IMR-90 (cell line): Measurements from ENCODE around the gene ZNF750. TPM values are rescaled to one million over a fixed set of nuclear protein-coding genes. Genes with fewer than 3 reads are reported as not detected.

ENCODE experiments used
- ATAC-seq: fragments of 200-7000 bp; cut with Tn5 transposase; 2 replicates; pipeline ENCODE4 v1.9.1; 2020; ENCODE audit warnings: low read depth, mild to moderate bottlenecking, moderate library complexity
- BruUV-seq: library from RNA; stranded (reverse); fragments of 400-500 nt; replicated peaks from 2 replicates; lab custom pipeline; 2021; lab: Mats Ljungman, UMichigan
- CTCF ChIA-PET: fragments of 300-600 bp; formaldehyde crosslinking; extraction: SDS; loops from one replicate; lab custom pipeline; 2021; ENCODE audit warnings: antibody characterized with exemption; lab: Yijun Ruan, JAX
- POLR2A ChIA-PET: fragments of 300-600 bp; sonication (Branson Sonifier 250); formaldehyde crosslinking; loops from one replicate; lab custom pipeline; 2022; ENCODE audit warnings: antibody characterized with exemption; ENCODE audit not compliant: unreplicated experiment; lab: Charles Lee
- DNase-seq: peaks from one replicate; pipeline ENCODE4 v3.0.0; 2013
- H2AFZ ChIP-seq: replicated peaks from 2 replicates; pipeline ENCODE3; 2013; ENCODE audit warnings: low read length, mild to moderate bottlenecking; ENCODE audit not compliant: poor library complexity
- H2AK5ac ChIP-seq: 2 replicates; pipeline ENCODE4 v1.6.1; 2013; ENCODE audit warnings: low read depth, low read length, inconsistent platforms
- H2AK9ac ChIP-seq: replicated peaks from 2 replicates; pipeline ENCODE3; 2013; ENCODE audit warnings: mild to moderate bottlenecking, low read depth, low read length, moderate library complexity; ENCODE audit not compliant: poor library complexity
- H2BK120ac ChIP-seq: 2 replicates; pipeline ENCODE4 v1.6.1; 2013; ENCODE audit warnings: low read depth, low read length, inconsistent platforms
- H2BK15ac ChIP-seq: 3 replicates; pipeline ENCODE4 v1.6.1; 2013; ENCODE audit warnings: low read depth, low read length, inconsistent platforms
- H2BK20ac ChIP-seq: 2 replicates; pipeline ENCODE4 v1.6.1; 2013; ENCODE audit warnings: low read depth, mild to moderate bottlenecking, inconsistent platforms, low read length, moderate library complexity
- H2BK5ac ChIP-seq: 2 replicates; pipeline ENCODE4 v1.6.1; 2013; ENCODE audit warnings: mild to moderate bottlenecking, low read depth, low read length, inconsistent platforms; ENCODE audit not compliant: poor library complexity, severe bottlenecking
- H3K14ac ChIP-seq: replicated peaks from 2 replicates; pipeline ENCODE4 v1.6.1; 2013; ENCODE audit warnings: low read depth, low read length, inconsistent platforms
- H3K18ac ChIP-seq: 2 replicates; pipeline ENCODE4 v1.6.1; 2013; ENCODE audit warnings: low read depth, low read length, control low read depth
- H3K23ac ChIP-seq: 2 replicates; pipeline ENCODE4 v1.6.1; 2013; ENCODE audit warnings: low read depth, low read length, inconsistent platforms
- H3K27ac ChIP-seq: 2 replicates; pipeline ENCODE4 v1.5.1; 2013; ENCODE audit warnings: mild to moderate bottlenecking, control low read depth, low read length; ENCODE audit not compliant: insufficient read depth
- H3K27me3 ChIP-seq: 2 replicates; pipeline ENCODE4 v1.6.1; 2013; ENCODE audit warnings: low read length; ENCODE audit not compliant: control insufficient read depth, insufficient read depth
- H3K36me3 ChIP-seq: 2 replicates; pipeline ENCODE4 v1.6.1; 2013; ENCODE audit warnings: low read length, mixed read lengths; ENCODE audit not compliant: control insufficient read depth, insufficient read depth
- H3K4ac ChIP-seq: 2 replicates; pipeline ENCODE4 v1.6.1; 2013; ENCODE audit warnings: low read depth, low read length, inconsistent platforms
- H3K4me1 ChIP-seq: 2 replicates; pipeline ENCODE4 v1.6.1; 2013; ENCODE audit warnings: low read length, mixed read lengths; ENCODE audit not compliant: control insufficient read depth, insufficient read depth
- H3K4me2 ChIP-seq: 2 replicates; pipeline ENCODE4 v1.6.1; 2013; ENCODE audit warnings: low read depth, mild to moderate bottlenecking, control low read depth, low read length, moderate library complexity
- H3K4me3 ChIP-seq: 2 replicates; pipeline ENCODE4 v1.5.1; 2013; ENCODE audit warnings: low read depth, mild to moderate bottlenecking, control low read depth, low read length, moderate library complexity; ENCODE audit not compliant: insufficient read depth
- H3K56ac ChIP-seq: 2 replicates; pipeline ENCODE4 v1.6.1; 2013; ENCODE audit warnings: low read length, inconsistent platforms; ENCODE audit not compliant: insufficient read depth; ENCODE audit errors: extremely low read depth
- H3K79me1 ChIP-seq, 2 experiments: 2 replicates each; pipeline ENCODE4 v1.6.1; 2013; ENCODE audit warnings: low read length in 2 of 2, inconsistent platforms in 1 of 2, low read depth in 1 of 2
- H3K9ac ChIP-seq: 2 replicates; pipeline ENCODE4 v1.6.1; 2013; ENCODE audit warnings: low read depth, low read length, control low read depth
- H3K9me1 ChIP-seq: 2 replicates; pipeline ENCODE4 v1.6.1; 2013; ENCODE audit warnings: low read length, inconsistent platforms; ENCODE audit not compliant: insufficient read depth
- H3K9me3 ChIP-seq: 2 replicates; pipeline ENCODE4 v1.6.1; 2013; ENCODE audit warnings: low read length; ENCODE audit not compliant: control insufficient read depth, insufficient read depth
- H4K20me1 ChIP-seq: 2 replicates; pipeline ENCODE4 v1.6.1; 2013; ENCODE audit warnings: low read length, inconsistent platforms; ENCODE audit not compliant: insufficient read depth
- H4K5ac ChIP-seq: 2 replicates; pipeline ENCODE4 v1.6.1; 2013; ENCODE audit warnings: mild to moderate bottlenecking, low read depth, low read length, control low read depth
- H4K8ac ChIP-seq, 2 experiments: 2 replicates each; pipeline ENCODE4 v1.6.1; 2013; ENCODE audit warnings: low read depth in 2 of 2, low read length in 2 of 2, control low read depth in 1 of 2, inconsistent platforms in 1 of 2
- H4K91ac ChIP-seq: 2 replicates; pipeline ENCODE4 v1.6.1; 2013; ENCODE audit warnings: low read depth, low read length, inconsistent platforms; ENCODE audit not compliant: insufficient read depth
- BHLHE40 ChIP-seq: fragments of 150-350 bp; IDR thresholded peaks from 2 replicates; pipeline ENCODE4 v1.6.1; 2016; ENCODE audit warnings: mild to moderate bottlenecking, low read depth, low read length
- CEBPB ChIP-seq: IDR thresholded peaks from 2 replicates; pipeline ENCODE4 v1.6.1; 2012; ENCODE audit warnings: low read depth, low read length, improper control_type of control experiment
- CHD1 ChIP-seq: IDR thresholded peaks from 2 replicates; pipeline ENCODE4 v1.6.1; 2012; ENCODE audit warnings: low read depth, low read length, improper control_type of control experiment
- FOS ChIP-seq: fragments of 150-350 bp; IDR thresholded peaks from 2 replicates; pipeline ENCODE4 v1.6.1; 2016; ENCODE audit warnings: low read depth, low read length
- MAZ ChIP-seq: IDR thresholded peaks from 2 replicates; pipeline ENCODE4 v1.6.1; 2012; ENCODE audit warnings: low read depth, mild to moderate bottlenecking, low read length, improper control_type of control experiment, moderate library complexity, borderline replicate concordance
- MXI1 ChIP-seq: IDR thresholded peaks from 2 replicates; pipeline ENCODE4 v1.6.1; 2012; ENCODE audit warnings: low read depth, mild to moderate bottlenecking, low read length, moderate library complexity, borderline replicate concordance
- NFE2L2 ChIP-seq: fragments of 150-350 bp; IDR thresholded peaks from 2 replicates; pipeline ENCODE4 v1.6.1; 2016; ENCODE audit warnings: low read depth, mild to moderate bottlenecking, low read length
- POLR2A ChIP-seq: IDR thresholded peaks from 2 replicates; pipeline ENCODE4 v1.6.1; 2012; ENCODE audit warnings: mild to moderate bottlenecking, low read depth, low read length
- RAD21 ChIP-seq: IDR thresholded peaks from 2 replicates; pipeline ENCODE4 v1.6.1; 2012; ENCODE audit warnings: low read length, improper control_type of control experiment
- RCOR1 ChIP-seq: IDR thresholded peaks from 2 replicates; pipeline ENCODE4 v1.6.1; 2012; ENCODE audit warnings: mild to moderate bottlenecking, low read length, improper control_type of control experiment; ENCODE audit not compliant: insufficient replicate concordance
- RFX5 ChIP-seq: IDR thresholded peaks from 2 replicates; pipeline ENCODE4 v1.8.0; 2012; ENCODE audit warnings: low read depth, mild to moderate bottlenecking, low read length, moderate library complexity
- SMC3 ChIP-seq: fragments of 150-350 bp; IDR thresholded peaks from 2 replicates; pipeline ENCODE4 v1.6.1; 2016; ENCODE audit warnings: low read depth, mild to moderate bottlenecking, antibody characterized with exemption, low read length, moderate library complexity
- WGBS, 2 experiments: methylation state at CpG; one replicate each; pipeline versions ENCODE4 v1.1.5 to v1.1.7; 2013; ENCODE audit warnings: missing lambda C conversion rate in 2 of 2; ENCODE audit not compliant: insufficient read length in 1 of 2; ENCODE audit errors: extremely low coverage in 2 of 2; 5-methylcytosine and 5-hydroxymethylcytosine counted together
- dilution Hi-C: fragments of 300-500 bp; cut with HindIII; formaldehyde crosslinking; loops from one replicate; pipeline ENCODE4 v1.14.3; 2018; ENCODE audit warnings: low sequenced_read_pairs; ENCODE audit not compliant: unreplicated experiment
- in situ Hi-C: fragments of 300-500 bp; cut with MboI; formaldehyde crosslinking; loops from 3 replicates; pipeline ENCODE4 v1.14.3; 2019; ENCODE audit warnings: low sequenced_read_pairs, inconsistent platforms, mixed read lengths
- intact Hi-C: fragments of 100-400 bp; cut with micrococcal nuclease; formaldehyde crosslinking; loops from 2 replicates; pipeline ENCODE4 v1.10.0; 2022
- polyA plus RNA-seq, 3 experiments: library from polyadenylated mRNA; depleted of rRNA; stranded (reverse); fragments of >200 nt; gene quantifications; 2 replicates each; pipeline ENCODE4 v1.2.3, GENCODE V29; 2012; ENCODE audit warnings: low replicate concordance in 1 of 3
- total RNA-seq: library from RNA; depleted of rRNA; stranded (reverse); fragments of >200 nt; gene quantifications from 2 replicates; pipeline ENCODE4 v1.2.3, GENCODE V29; 2012
- TF ChIP-seq, protein P1 (sequence below): conservative IDR thresholded peaks from 2 replicates; pipeline ENCODE4 v1.5.1; 2012; ENCODE audit warnings: mild to moderate bottlenecking, low read depth, low read length, improper control_type of control experiment
- TF ChIP-seq, protein P2 (sequence below): fragments of 150-350 bp; IDR thresholded peaks from 2 replicates; pipeline ENCODE4 v1.6.1; 2017; ENCODE audit warnings: mild to moderate bottlenecking, antibody characterized with exemption, low read length, low read depth

Gene ZNF750
- total and polyA plus RNA-seq, 2 of the 4 experiments (the other 2 are of a cell fraction), result not detected

DNA sequence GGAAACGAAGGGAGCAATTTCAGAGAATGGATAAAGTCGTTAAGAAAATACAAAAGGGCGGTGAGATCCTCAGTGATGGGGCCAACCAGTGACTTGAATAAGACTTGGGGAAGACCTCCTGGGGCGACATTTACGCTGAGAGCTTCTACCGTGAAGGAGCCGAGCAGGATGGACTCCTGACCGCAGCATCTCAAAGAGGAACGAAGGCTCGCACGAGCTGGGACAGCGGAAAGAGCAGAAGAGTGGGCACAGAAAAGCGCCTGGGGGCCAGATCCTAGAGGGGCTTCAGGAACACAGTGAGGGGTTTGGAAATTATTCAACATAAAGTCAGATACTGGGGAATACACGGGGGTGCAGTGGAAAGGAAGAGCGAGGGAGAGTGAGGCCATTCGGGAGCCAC, 17.5 kb downstream of the ZNF750 start:
- H2BK120ac ChIP-seq, result no peak overlapping the region
- no peak overlapping the region for H4K91ac ChIP-seq
- no peak overlapping the region for H2AK5ac ChIP-seq
- H3K79me1 ChIP-seq, result peaks cover 6 to 34% of the 10 kb centered on the region in 2 experiments; a peak in 3 of 4 replicates
- TF ChIP-seq RAD21, result no peak
- no peak for TF ChIP-seq CHD1
- TF ChIP-seq, protein P1, sequence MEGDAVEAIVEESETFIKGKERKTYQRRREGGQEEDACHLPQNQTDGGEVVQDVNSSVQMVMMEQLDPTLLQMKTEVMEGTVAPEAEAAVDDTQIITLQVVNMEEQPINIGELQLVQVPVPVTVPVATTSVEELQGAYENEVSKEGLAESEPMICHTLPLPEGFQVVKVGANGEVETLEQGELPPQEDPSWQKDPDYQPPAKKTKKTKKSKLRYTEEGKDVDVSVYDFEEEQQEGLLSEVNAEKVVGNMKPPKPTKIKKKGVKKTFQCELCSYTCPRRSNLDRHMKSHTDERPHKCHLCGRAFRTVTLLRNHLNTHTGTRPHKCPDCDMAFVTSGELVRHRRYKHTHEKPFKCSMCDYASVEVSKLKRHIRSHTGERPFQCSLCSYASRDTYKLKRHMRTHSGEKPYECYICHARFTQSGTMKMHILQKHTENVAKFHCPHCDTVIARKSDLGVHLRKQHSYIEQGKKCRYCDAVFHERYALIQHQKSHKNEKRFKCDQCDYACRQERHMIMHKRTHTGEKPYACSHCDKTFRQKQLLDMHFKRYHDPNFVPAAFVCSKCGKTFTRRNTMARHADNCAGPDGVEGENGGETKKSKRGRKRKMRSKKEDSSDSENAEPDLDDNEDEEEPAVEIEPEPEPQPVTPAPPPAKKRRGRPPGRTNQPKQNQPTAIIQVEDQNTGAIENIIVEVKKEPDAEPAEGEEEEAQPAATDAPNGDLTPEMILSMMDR, result no peak
- TF ChIP-seq BHLHE40, result no peak
- TF ChIP-seq MAZ, result no peak
- TF ChIP-seq FOS, result no peak
- TF ChIP-seq RCOR1, result no peak
- no peak for TF ChIP-seq NFE2L2
- no peak for TF ChIP-seq POLR2A
- TF ChIP-seq MXI1, result no peak
- TF ChIP-seq CEBPB, result no peak
- TF ChIP-seq, protein P2, sequence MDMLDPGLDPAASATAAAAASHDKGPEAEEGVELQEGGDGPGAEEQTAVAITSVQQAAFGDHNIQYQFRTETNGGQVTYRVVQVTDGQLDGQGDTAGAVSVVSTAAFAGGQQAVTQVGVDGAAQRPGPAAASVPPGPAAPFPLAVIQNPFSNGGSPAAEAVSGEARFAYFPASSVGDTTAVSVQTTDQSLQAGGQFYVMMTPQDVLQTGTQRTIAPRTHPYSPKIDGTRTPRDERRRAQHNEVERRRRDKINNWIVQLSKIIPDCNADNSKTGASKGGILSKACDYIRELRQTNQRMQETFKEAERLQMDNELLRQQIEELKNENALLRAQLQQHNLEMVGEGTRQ, result no peak
- no peak for TF ChIP-seq SMC3
- no peak for TF ChIP-seq RFX5
- ChIA-PET POLR2A (no interaction called here), CTCF (interaction anchor here (0.6 kb wide), 1 partner anchor 365 kb away, joined by 3 read pairs; no protein-coding TSS in a partner anchor)
- H3K4me1 ChIP-seq, result no peaks in the 10 kb centered on the region; the same call in 1 of the 2 replicates
- H2BK5ac ChIP-seq, result no peak overlapping the region
- no peak overlapping the region for H3K14ac ChIP-seq
- H3K4ac ChIP-seq, result no peak overlapping the region
- ATAC-seq, result no peak
- H3K36me3 ChIP-seq, result peaks cover 13% of the 10 kb centered on the region
- H3K9ac ChIP-seq, result no peak overlapping the region
- H3K4me2 ChIP-seq, result no peak overlapping the region
- 96% methylated on average over 11 of the region's 16 CpGs; no CpG with 5 or more reads in 1 of the 2 experiments for WGBS, 2 experiments
- H3K18ac ChIP-seq, result no peak overlapping the region
- H4K8ac ChIP-seq, result no peak overlapping the region
- H2AK9ac ChIP-seq, result no peak overlapping the region
- no peak overlapping the region for H2BK20ac ChIP-seq
- H3K4me3 ChIP-seq, result no peak overlapping the region
- no peak overlapping the region for H2AFZ ChIP-seq
- in situ Hi-C loops (no loop called here), intact Hi-C loops (no loop called here), dilution Hi-C loops (no loop called here)
- H4K5ac ChIP-seq, result no peak overlapping the region
- no peak overlapping the region for H3K56ac ChIP-seq
- H3K27me3 ChIP-seq, result no peaks in the 10 kb centered on the region
- H4K20me1 ChIP-seq, result peaks cover 4% of the 10 kb centered on the region
- H3K27ac ChIP-seq, result no peak overlapping the region
- DNase-seq, result no peak
- H3K9me1 ChIP-seq, result peaks cover 11% of the 10 kb centered on the region; the same call in 1 of the 2 replicates
- no TSS peak for BruUV-seq
- peaks cover 14% of the 10 kb centered on the region for H3K9me3 ChIP-seq
- no peak overlapping the region for H2BK15ac ChIP-seq
- H3K23ac ChIP-seq, result no peak overlapping the region
